Left kidney (tissue), 2 donors: Measurements from ENCODE around the gene AHI1. TPM values are rescaled to one million over a fixed set of nuclear protein-coding genes. Genes with fewer than 3 reads are reported as not detected.
A peak's percentile ranks its signal among the peaks of the same experiment; 100 is the strongest.
"Not testable (repeated sequence)": the region's sequence is repeated elsewhere in the genome, so short reads cannot be mapped to it uniquely, and the experiment has no call there.

ENCODE experiments used
- DNase-seq: peaks from one replicate; pipeline ENCODE4 v3.0.0-alpha.2; 2013
- polyA plus RNA-seq: library from polyadenylated mRNA; unstranded; fragments of 120-200 nt; gene quantifications from one replicate; pipeline ENCODE4 v1.2.1, GENCODE V29; 2013; ENCODE audit not compliant: insufficient read length

Gene AHI1
- polyA plus RNA-seq, 1 donor, result 123 TPM

GRCh38 chr6:135265278-135265677 lies 232.3 kb downstream of the AHI1 start:
- no peak for DNase-seq

DNA sequence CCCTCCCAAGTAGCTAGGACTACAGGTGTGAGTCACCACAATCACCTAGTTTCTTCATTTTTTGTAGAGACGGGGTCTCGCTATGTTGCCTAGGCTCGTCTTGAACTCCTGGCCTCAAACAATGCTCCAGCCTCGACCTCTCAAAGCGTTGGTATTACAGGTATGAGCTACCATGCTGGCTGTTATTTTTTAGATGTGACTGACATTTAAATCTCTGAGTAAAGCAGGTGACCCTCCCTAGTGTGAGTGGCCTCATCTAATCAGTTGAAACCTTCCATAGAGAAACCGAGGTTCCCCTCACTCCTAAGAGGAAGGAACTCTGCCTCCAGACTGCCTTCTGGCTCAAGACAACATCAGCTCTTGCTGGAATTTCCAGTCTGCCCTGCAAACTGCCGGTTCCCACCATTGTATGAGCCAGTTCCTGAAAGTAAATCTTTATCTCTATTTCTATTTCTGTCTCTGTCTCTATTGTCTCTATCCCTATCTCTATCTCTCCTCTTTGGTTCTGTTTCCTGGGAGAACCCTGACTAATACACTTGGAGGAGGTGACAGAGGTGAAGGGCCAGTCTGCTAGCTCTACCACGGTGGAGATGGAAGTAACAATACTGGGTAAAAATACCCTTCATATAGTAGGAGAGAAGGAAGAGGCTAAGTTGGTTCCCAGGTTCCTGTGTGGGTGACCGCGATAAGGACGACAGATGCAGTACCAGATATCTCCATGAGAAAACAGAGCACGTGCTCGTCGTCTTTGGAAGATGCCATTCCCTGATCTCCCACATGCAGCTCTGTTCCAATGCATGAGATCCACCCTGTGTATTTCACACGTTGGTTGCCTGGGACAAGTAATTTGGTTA lies 235.4 kb downstream of the AHI1 start:
- no peak for DNase-seq

GRCh38 chr6:135260612-135261011 lies 236.9 kb downstream of the AHI1 start:
- no peak for DNase-seq

DNA sequence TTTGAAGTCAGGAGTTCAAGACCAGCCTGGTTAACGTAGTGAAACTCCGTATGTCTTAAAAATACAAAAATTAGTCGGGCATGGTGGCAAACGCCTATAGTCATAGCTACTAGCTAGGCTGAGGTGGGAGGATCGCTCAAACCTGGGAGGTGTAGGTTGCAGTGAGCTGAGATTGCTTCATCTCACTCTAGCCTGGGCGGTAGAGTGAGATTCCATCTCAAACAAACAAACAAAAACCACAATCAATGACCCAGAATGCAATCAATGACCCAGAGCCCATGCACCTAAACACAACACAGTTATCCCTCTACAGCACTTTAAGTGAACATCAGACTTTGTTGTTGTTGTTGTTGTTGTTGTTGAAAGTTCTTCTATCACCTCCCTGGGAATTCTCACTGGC lies 238.6 kb downstream of the AHI1 start:
- no peak for DNase-seq

GRCh38 chr6:135257631-135258405 lies 239.7 kb downstream of the AHI1 start:
- DNase-seq, result no peak

DNA sequence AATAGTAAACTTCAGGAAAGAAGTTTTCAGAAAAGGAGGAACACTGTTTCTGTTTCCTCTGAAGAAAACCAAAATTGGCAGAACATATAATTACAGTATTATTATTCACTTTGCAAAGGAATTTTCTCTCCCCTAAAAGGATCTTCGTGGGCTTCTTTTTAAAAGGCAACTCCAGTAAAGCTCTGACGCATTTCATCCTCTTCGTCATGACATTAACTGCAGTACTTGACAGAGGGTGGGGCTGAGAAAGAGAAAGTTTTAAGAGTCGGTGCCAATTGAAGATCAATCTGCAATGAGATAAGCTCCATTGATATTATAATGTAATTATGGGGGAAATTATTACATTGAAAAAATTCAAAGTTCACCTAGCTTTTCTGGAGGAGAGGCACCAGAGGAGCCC lies 240.7 kb downstream of the AHI1 start:
- no peak for DNase-seq

GRCh38 chr6:135254471-135254870 lies 243.1 kb downstream of the AHI1 start:
- DNase-seq, result no peak

DNA sequence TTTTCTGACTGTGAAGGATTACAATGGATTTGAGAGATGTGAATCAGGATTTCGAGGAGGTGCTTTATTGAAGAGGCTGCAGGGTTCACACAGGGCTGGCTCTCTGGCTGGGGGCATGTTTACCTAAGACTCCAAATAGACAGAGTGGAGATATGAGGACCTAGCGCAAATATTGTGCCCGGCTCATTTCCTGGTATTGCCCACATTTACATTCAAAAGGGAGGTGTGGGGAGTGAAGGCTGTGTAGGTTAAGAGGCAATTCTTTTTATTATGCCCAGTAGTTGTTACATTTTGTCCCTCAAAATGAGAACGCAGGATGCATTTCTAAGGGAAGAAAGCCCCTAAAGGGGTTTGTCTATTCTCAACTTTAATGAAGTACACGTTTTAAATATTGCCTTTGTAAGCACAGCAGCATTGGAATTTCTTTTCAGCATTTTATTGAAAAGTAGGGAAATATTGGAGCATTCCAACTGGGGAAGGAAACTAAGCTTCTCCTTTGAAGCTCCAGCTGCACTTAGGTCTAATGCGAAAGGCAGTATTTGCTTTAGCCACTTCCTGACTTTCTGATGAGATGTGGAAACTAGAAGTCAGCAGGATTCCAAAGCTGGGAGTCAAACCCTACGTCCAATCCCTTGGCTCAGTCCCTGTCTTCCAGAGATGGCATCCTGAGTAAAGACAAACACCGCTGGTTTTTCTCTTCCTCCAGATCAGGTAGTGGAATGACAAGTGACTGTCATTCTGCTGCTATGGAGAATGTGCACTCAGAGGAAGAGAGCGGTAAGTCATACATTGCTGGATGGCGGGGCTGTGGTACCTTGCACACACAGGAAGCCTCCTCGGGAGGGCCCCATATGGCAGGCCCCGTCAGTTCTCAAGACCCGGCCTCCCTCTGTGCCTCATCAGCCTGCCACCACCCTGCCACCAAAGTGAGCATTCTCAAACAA lies 245.8 kb downstream of the AHI1 start:
- DNase-seq, result no peak

DNA sequence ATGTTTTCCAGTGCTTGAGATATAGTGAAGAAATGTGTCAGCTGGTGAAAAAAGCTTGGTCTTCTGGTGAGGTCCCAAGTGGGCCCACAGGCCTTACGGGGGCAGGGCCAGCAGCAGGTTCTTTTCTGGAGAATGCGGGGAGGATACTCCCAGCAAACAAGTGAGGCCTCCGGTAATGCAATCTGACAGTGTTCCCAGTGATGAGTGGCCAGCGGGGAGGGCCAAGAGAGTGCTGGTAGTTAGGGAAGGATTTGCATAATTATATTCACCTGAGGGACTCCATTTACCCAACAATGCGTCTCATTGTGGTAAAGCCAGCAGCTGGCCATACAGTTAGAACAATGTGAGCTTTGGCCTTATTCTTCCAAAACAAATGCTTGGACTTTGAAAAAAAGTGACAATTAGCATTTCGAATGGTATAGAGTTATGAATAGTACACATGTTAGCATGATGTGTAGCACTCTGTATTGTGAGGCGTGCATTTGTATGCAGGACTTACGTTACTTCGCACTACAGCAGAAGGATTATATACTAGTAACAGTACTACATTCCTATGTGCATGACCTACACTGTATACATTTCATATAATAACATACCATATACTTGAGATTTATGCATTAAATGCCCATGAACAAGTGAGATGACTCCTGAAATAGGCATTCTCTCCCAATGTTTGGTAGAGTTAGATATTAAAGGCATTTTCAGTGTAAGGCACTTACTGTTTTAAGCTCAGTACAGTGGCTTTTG lies 246.6 kb downstream of the AHI1 start:
- DNase-seq, result no peak

DNA sequence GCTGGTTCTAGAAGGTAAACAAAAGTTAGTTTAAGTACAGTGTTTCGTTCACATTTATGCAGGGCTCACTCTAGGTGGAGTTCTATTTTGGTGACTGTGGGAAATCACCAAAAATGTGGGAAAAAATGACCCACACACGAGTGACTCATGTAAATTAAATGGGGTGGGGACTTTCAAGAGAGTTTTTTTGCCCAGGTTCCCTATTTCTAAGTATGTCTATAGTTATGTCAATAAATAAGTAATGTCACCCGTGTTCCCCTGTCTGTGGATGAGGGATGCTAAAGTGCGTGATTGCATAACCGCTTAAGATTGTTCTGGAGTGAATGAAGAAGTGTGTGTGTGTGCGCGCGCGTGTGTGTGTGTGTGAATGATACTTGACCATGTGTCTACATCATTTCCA lies 247.3 kb downstream of the AHI1 start:
- DNase-seq, result no peak

DNA sequence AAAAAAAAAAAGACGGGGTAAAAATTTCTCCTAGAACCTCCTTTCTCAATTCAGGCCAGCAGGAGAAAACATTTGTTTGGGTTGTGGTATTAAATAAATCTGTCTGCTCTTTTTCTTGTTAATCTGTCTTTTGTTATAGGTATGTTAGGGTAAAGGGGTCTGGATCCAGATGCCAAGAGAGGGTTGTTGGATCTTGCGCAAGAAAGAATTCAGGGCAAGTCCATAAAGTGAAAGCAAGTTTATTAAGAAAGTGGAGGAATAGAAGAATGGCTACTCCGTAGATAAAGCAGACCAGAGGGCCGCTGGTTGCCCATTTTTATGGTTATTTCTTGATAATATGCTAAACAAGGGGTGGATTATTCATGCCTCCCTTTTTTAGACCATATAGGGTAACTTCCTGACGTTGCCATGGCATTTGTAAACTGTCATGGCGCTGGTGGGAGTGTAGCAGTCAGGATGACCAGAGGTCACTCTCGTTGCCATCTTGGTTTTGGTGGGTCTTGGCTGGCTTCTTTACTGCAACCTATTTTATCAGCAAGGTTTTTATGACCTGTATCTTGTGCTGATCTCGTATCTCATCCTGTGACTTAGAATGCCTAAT lies 251.0 kb downstream of the AHI1 start:
- not testable (repeated sequence) for DNase-seq

GRCh38 chr6:135244805-135245204 lies 252.7 kb downstream of the AHI1 start:
- no peak for DNase-seq

GRCh38 chr6:135243871-135244796 lies 253.4 kb downstream of the AHI1 start:
- DNase-seq, result no peak

GRCh38 chr6:135240711-135241110 lies 256.8 kb downstream of the AHI1 start:
- no peak for DNase-seq

GRCh38 chr6:135236732-135237131 lies 260.8 kb downstream of the AHI1 start:
- no peak for DNase-seq

- DNase-seq, result no peak
Measured at GRCh38 chr6:135236319-135236718, 261.2 kb downstream of the AHI1 start.

GRCh38 chr6:135235716-135236115 lies 261.8 kb downstream of the AHI1 start:
- no peak for DNase-seq

DNA sequence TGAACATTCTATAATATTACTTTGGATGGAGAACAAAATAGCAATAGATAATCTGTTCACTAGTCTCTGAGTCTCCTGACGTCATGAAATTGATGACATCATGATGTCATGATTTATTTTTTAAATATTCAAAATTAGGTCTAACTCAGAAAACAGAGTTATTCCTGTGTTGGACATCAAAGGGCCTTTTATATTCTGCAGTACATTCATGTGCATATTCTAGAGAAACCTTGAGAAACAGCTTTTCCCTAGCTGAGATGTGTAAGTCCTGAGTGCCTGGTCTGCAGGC lies 263.1 kb downstream of the AHI1 start:
- DNase-seq, result no peak

DNA sequence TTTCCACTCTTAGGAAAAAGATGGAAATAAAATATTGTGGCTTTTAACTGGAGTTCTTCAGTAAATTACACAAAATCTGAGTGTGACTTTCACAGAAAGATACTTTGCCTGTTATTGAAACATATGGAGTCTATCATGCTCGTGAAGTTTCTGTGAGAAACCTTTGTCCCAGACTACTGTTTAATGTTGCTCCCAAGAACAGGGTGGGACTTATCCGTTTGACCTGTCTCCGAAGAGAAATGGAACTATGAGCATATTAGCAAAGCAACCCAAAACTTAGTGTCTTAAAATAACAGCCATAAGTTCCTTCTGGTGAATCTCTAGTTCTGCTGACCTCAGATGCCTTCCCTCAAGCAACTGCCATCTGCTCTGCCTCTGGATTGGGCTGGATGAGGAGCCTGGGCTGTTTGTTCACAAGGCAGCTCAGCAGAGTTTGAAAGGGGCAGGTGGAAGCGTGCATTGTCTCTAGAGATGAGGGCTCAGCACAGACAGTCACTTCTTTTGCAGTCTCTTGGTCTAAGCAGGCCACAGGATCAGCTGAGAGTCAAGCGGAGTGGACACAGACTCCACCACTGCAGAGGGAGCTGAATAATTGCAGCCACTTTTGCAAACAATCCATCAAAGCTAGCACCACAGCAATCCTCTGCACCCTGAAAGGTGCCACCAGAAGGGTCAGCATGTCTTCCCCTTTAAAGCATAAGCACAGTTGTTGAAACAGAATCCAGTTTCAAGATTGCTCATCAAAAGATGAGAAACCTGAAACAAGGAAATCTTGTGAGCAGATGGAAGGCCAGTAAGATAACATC lies 263.7 kb downstream of the AHI1 start:
- DNase-seq, result peak; percentile 7
